Thyroid gland (tissue), 4 donors: ENCODE results near the gene MYT1.

ENCODE experiments used
- CTCF ChIP-seq, 6 experiments: fragments of 200-600 bp in 3 of 6; fragments of 450-650 bp in 3 of 6; sonication (generic) in 3 of 6; IDR thresholded peaks; one replicate each; pipeline ENCODE4 v1.5.1; 2016 to 2019; ENCODE audit warnings: antibody characterized with exemption in 6 of 6, mild to moderate bottlenecking in 2 of 6, inconsistent platforms in 1 of 6, moderate library complexity in 1 of 6
- POLR2A ChIP-seq, 2 donors: fragments of 450-650 bp; IDR thresholded peaks; one replicate each; pipeline ENCODE4 v1.6.1; 2017; ENCODE audit warnings: antibody characterized with exemption in 2 of 2, mild to moderate bottlenecking in 2 of 2, moderate library complexity in 1 of 2

- TF ChIP-seq CTCF (IDR thresholded peaks at IDR 0.05) (no peak), POLR2A (IDR thresholded peaks at IDR 0.05) (no peak)
These were observed 64.7 kb downstream of the MYT1 start for GRCh38 chr20:64228751-64229506.
